ENCODE data around the gene CHD2. TPM values are rescaled to one million over a fixed set of nuclear protein-coding genes. Genes with fewer than 3 reads are reported as not detected.

The CHD2 gene
- total RNA-seq, 1 experiment from 2014 or later: 81.8 TPM

- peak; percentile 56 for ATAC-seq
- H3K36me3 ChIP-seq (ENCODE audit: control insufficient read depth, insufficient read depth, low read length): no peaks in the 10 kb centered on the region
- no peak for DNase-seq (ENCODE audit: low read depth, low spot score)
- in situ Hi-C loops (cut with HindIII; ENCODE audit: low pct_unique_long_range_greater_than_20kb, low sequenced_read_pairs) (no loop called here), intact Hi-C loops (cut with micrococcal nuclease; ENCODE audit: unreplicated experiment) (loop anchor here (10.0 kb wide), 2 partner anchors 948 to 1288 kb away; no protein-coding TSS in a partner anchor)
- BruUV-seq (replicated peaks): no TSS peak
- ChIA-PET POLR2A (interaction anchor here (0.6 kb wide), 1 partner anchor 282 kb away, joined by 6 read pairs; no protein-coding TSS in a partner anchor), CTCF (interaction anchor here (0.6 to 1.3 kb wide), 3 partner anchors 29 to 1083 kb away, joined by 3 to 5 read pairs (median 4); no protein-coding TSS in a partner anchor)
- TF ChIP-seq TCF7L2 (IDR thresholded peaks at IDR 0.05; ENCODE audit: low read depth, low read length): no peak
- TF ChIP-seq, protein P1, sequence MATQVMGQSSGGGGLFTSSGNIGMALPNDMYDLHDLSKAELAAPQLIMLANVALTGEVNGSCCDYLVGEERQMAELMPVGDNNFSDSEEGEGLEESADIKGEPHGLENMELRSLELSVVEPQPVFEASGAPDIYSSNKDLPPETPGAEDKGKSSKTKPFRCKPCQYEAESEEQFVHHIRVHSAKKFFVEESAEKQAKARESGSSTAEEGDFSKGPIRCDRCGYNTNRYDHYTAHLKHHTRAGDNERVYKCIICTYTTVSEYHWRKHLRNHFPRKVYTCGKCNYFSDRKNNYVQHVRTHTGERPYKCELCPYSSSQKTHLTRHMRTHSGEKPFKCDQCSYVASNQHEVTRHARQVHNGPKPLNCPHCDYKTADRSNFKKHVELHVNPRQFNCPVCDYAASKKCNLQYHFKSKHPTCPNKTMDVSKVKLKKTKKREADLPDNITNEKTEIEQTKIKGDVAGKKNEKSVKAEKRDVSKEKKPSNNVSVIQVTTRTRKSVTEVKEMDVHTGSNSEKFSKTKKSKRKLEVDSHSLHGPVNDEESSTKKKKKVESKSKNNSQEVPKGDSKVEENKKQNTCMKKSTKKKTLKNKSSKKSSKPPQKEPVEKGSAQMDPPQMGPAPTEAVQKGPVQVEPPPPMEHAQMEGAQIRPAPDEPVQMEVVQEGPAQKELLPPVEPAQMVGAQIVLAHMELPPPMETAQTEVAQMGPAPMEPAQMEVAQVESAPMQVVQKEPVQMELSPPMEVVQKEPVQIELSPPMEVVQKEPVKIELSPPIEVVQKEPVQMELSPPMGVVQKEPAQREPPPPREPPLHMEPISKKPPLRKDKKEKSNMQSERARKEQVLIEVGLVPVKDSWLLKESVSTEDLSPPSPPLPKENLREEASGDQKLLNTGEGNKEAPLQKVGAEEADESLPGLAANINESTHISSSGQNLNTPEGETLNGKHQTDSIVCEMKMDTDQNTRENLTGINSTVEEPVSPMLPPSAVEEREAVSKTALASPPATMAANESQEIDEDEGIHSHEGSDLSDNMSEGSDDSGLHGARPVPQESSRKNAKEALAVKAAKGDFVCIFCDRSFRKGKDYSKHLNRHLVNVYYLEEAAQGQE (IDR thresholded peaks at IDR 0.05; ENCODE audit: insufficient read depth in 1 of 2, low read depth in 2 of 2, low read length in 1 of 2): no peak
- no peak for TF ChIP-seq POLR2AphosphoS5 (IDR thresholded peaks at IDR 0.05; ENCODE audit: low read depth, low read length)
- TF ChIP-seq, protein P2, sequence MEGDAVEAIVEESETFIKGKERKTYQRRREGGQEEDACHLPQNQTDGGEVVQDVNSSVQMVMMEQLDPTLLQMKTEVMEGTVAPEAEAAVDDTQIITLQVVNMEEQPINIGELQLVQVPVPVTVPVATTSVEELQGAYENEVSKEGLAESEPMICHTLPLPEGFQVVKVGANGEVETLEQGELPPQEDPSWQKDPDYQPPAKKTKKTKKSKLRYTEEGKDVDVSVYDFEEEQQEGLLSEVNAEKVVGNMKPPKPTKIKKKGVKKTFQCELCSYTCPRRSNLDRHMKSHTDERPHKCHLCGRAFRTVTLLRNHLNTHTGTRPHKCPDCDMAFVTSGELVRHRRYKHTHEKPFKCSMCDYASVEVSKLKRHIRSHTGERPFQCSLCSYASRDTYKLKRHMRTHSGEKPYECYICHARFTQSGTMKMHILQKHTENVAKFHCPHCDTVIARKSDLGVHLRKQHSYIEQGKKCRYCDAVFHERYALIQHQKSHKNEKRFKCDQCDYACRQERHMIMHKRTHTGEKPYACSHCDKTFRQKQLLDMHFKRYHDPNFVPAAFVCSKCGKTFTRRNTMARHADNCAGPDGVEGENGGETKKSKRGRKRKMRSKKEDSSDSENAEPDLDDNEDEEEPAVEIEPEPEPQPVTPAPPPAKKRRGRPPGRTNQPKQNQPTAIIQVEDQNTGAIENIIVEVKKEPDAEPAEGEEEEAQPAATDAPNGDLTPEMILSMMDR (IDR thresholded peaks at IDR 0.05): no peak
- TF ChIP-seq SIN3A (IDR thresholded peaks at IDR 0.05; ENCODE audit: borderline replicate concordance, insufficient read depth, low read depth, low read length): no peak
- no peaks in the 10 kb centered on the region for H3K4me1 ChIP-seq (ENCODE audit: control insufficient read depth, insufficient read depth, low read length)
- H3K27ac ChIP-seq (ENCODE audit: low read length): no peak overlapping the region
- no peaks in the 10 kb centered on the region for H3K9me3 ChIP-seq (ENCODE audit: control insufficient read depth, insufficient read depth, low read depth, low read length)
- H3K4me3 ChIP-seq (ENCODE audit: low read depth in 2 of 2, low read length in 2 of 2): no peak overlapping the region
- H3K27me3 ChIP-seq (ENCODE audit: control insufficient read depth, insufficient read depth, low read length): no peaks in the 10 kb centered on the region
Observed at GRCh38 chr15:93036951-93037819, 137.1 kb downstream of the CHD2 start.

- H3K4me1 ChIP-seq (ENCODE audit: control insufficient read depth, insufficient read depth, low read length): no peaks in the 10 kb centered on the region; the same call in 1 of the 2 replicates
- TF ChIP-seq, protein P2 (IDR thresholded peaks at IDR 0.05): no peak
- TF ChIP-seq TCF7L2 (IDR thresholded peaks at IDR 0.05; ENCODE audit: low read depth, low read length) (no peak), SIN3A (IDR thresholded peaks at IDR 0.05; ENCODE audit: borderline replicate concordance, insufficient read depth, low read depth, low read length) (no peak), POLR2AphosphoS5 (IDR thresholded peaks at IDR 0.05; ENCODE audit: low read depth, low read length) (no peak)
- TF ChIP-seq, protein P1 (IDR thresholded peaks at IDR 0.05; ENCODE audit: insufficient read depth in 1 of 2, low read depth in 2 of 2, low read length in 1 of 2): no peak
- POLR2A ChIA-PET: no interaction called here
- CTCF ChIA-PET: interaction anchor here (1.3 kb wide), 1 partner anchor 1082 kb away, joined by 5 read pairs; no protein-coding TSS in a partner anchor
- DNase-seq (ENCODE audit: low read depth, low spot score) (no peak), ATAC-seq (peak; percentile 9; the same call in 1 of the 2 replicates)
- H3K27ac ChIP-seq (ENCODE audit: low read length): no peak overlapping the region
- H3K9me3 ChIP-seq (ENCODE audit: control insufficient read depth, insufficient read depth, low read depth, low read length): no peaks in the 10 kb centered on the region
- intact Hi-C loops (cut with micrococcal nuclease; ENCODE audit: unreplicated experiment): loop anchor here (10.0 kb wide), 2 partner anchors 947 to 1287 kb away; no protein-coding TSS in a partner anchor
- H3K27me3 ChIP-seq (ENCODE audit: control insufficient read depth, insufficient read depth, low read length): no peaks in the 10 kb centered on the region
- H3K4me3 ChIP-seq (ENCODE audit: low read depth in 2 of 2, low read length in 2 of 2): no peak overlapping the region
- in situ Hi-C loops (cut with HindIII; ENCODE audit: low pct_unique_long_range_greater_than_20kb, low sequenced_read_pairs): no loop called here
- no TSS peak for BruUV-seq (replicated peaks)
- no peaks in the 10 kb centered on the region for H3K36me3 ChIP-seq (ENCODE audit: control insufficient read depth, insufficient read depth, low read length)
Observed at GRCh38 chr15:93037820-93038705, 137.9 kb downstream of the CHD2 start.
